H9 (cell line): ENCODE measurements around the gene CNKSR1. TPM values are rescaled to one million over a fixed set of nuclear protein-coding genes. Genes with fewer than 3 reads are reported as not detected.
A peak's percentile ranks its signal among the peaks of the same experiment; 100 is the strongest.
"Not testable (repeated sequence)": the region's sequence is repeated elsewhere in the genome, so short reads cannot be mapped to it uniquely, and the experiment has no call there.

ENCODE experiments used
- DNase-seq: peaks from one replicate; pipeline ENCODE4 v3.0.0-alpha.2; 2017
- H2AFZ ChIP-seq: one replicate; pipeline ENCODE4 v1.6.1; 2013; ENCODE audit warnings: mild to moderate bottlenecking, low read length, control low read depth, moderate library complexity
- H2AK5ac ChIP-seq: 2 replicates; pipeline ENCODE4 v1.6.1; 2013; ENCODE audit warnings: low read length, control low read depth, mixed read lengths; ENCODE audit not compliant: insufficient read length
- H2BK120ac ChIP-seq: one replicate; pipeline ENCODE4 v1.6.1; 2013; ENCODE audit warnings: low read depth, mild to moderate bottlenecking, low read length, control low read depth, inconsistent platforms; ENCODE audit not compliant: poor library complexity, severe bottlenecking
- H2BK12ac ChIP-seq: 2 replicates; pipeline ENCODE4 v1.6.1; 2013; ENCODE audit warnings: low read length, control low read depth, mixed read lengths, low read depth; ENCODE audit not compliant: insufficient read length
- H2BK15ac ChIP-seq: 2 replicates; pipeline ENCODE4 v1.6.1; 2013; ENCODE audit warnings: low read depth, low read length, control low read depth
- H2BK20ac ChIP-seq: one replicate; pipeline ENCODE4 v1.6.1; 2013; ENCODE audit warnings: low read depth, mild to moderate bottlenecking, low read length, control low read depth, inconsistent platforms; ENCODE audit not compliant: poor library complexity, severe bottlenecking
- H2BK5ac ChIP-seq: 2 replicates; pipeline ENCODE4 v1.6.1; 2013; ENCODE audit warnings: low read length, control low read depth, mixed read lengths; ENCODE audit not compliant: insufficient read length
- H3K14ac ChIP-seq: 2 replicates; pipeline ENCODE4 v1.6.1; 2013; ENCODE audit warnings: low read length, control low read depth; ENCODE audit not compliant: insufficient read depth
- H3K18ac ChIP-seq: 2 replicates; pipeline ENCODE4 v1.6.1; 2013; ENCODE audit warnings: low read depth, mild to moderate bottlenecking, mixed read lengths, low read length, control low read depth; ENCODE audit not compliant: insufficient read length
- H3K23ac ChIP-seq: 2 replicates; pipeline ENCODE4 v1.6.1; 2013; ENCODE audit warnings: low read length, control low read depth, mixed read lengths, low read depth; ENCODE audit not compliant: insufficient read length
- H3K23me2 ChIP-seq: 2 replicates; pipeline ENCODE4 v1.6.1; 2013; ENCODE audit warnings: low read depth, mild to moderate bottlenecking, mixed read lengths, low read length, control low read depth; ENCODE audit not compliant: insufficient read length, poor library complexity, severe bottlenecking
- H3K27ac ChIP-seq: 2 replicates; pipeline ENCODE4 v1.5.1; 2013; ENCODE audit warnings: low read length, control low read depth, mixed read lengths, low read depth; ENCODE audit not compliant: insufficient read length
- H3K27me3 ChIP-seq: 2 replicates; pipeline ENCODE4 v1.6.1; 2013; ENCODE audit warnings: low read length, control low read depth, inconsistent platforms; ENCODE audit not compliant: insufficient read depth
- H3K4ac ChIP-seq: 2 replicates; pipeline ENCODE4 v1.6.1; 2013; ENCODE audit warnings: low read depth, mild to moderate bottlenecking, control low read depth, inconsistent platforms, low read length, moderate library complexity
- H3K4me1 ChIP-seq: 2 replicates; pipeline ENCODE4 v1.6.1; 2013; ENCODE audit warnings: low read length, control low read depth, inconsistent platforms; ENCODE audit not compliant: insufficient read depth
- H3K4me2 ChIP-seq: 2 replicates; pipeline ENCODE4 v1.6.1; 2013; ENCODE audit warnings: low read length, control low read depth, mixed read lengths; ENCODE audit not compliant: insufficient read length, insufficient read depth
- H3K56ac ChIP-seq: 2 replicates; pipeline ENCODE4 v1.6.1; 2013; ENCODE audit warnings: low read depth, mild to moderate bottlenecking, mixed read lengths, low read length, control low read depth; ENCODE audit not compliant: insufficient read length
- H3K79me1 ChIP-seq: 2 replicates; pipeline ENCODE4 v1.6.1; 2013; ENCODE audit warnings: low read depth, mild to moderate bottlenecking, moderate library complexity, low read length, control low read depth, inconsistent platforms; ENCODE audit not compliant: insufficient read depth, poor library complexity, severe bottlenecking
- H3K79me2 ChIP-seq: 2 replicates; pipeline ENCODE4 v1.6.1; 2013; ENCODE audit warnings: low read length, control low read depth, inconsistent platforms; ENCODE audit not compliant: insufficient read depth
- H3K9ac ChIP-seq: 2 replicates; pipeline ENCODE4 v1.6.1; 2013; ENCODE audit warnings: low read length, control low read depth, mixed read lengths; ENCODE audit not compliant: insufficient read length; ENCODE audit errors: extremely low read depth
- H3K9me3 ChIP-seq: one replicate; pipeline ENCODE4 v1.6.1; 2013; ENCODE audit warnings: low read depth, low read length, inconsistent platforms; ENCODE audit not compliant: control insufficient read depth
- H3T11ph ChIP-seq: one replicate; pipeline ENCODE4 v1.6.1; 2013; ENCODE audit warnings: mild to moderate bottlenecking, low read length, control low read depth, inconsistent platforms
- H4K20me1 ChIP-seq: one replicate; pipeline ENCODE4 v1.6.1; 2013; ENCODE audit not compliant: control insufficient read depth, insufficient read length, insufficient read depth
- H4K5ac ChIP-seq: 2 replicates; pipeline ENCODE4 v1.6.1; 2013; ENCODE audit warnings: low read depth, mild to moderate bottlenecking, mixed read lengths, low read length, control low read depth; ENCODE audit not compliant: insufficient read length
- H4K8ac ChIP-seq: replicated peaks from 2 replicates; pipeline ENCODE4 v1.6.1; 2013; ENCODE audit warnings: low read length, control low read depth, mixed read lengths, low read depth; ENCODE audit not compliant: insufficient read length
- H4K91ac ChIP-seq: 2 replicates; pipeline ENCODE4 v1.6.1; 2013; ENCODE audit warnings: low read depth, mild to moderate bottlenecking, moderate library complexity, mixed read lengths, low read length, control low read depth; ENCODE audit not compliant: insufficient read length
- H3K27ac Mint-ChIP-seq, 3 experiments: 2 replicates in 2 of 3; 3 replicates in 1 of 3; pipeline ENCODE4 v1.8.0; 2020 to 2021; ENCODE audit warnings: mixed read lengths in 3 of 3, mild to moderate bottlenecking in 1 of 3, moderate library complexity in 1 of 3
- H3K27me3 Mint-ChIP-seq: 2 replicates; pipeline ENCODE4 v1.8.0; 2021; ENCODE audit warnings: low read depth, mild to moderate bottlenecking, moderate library complexity, mixed read lengths
- H3K36me3 Mint-ChIP-seq, 3 experiments: 2 replicates in 2 of 3; 3 replicates in 1 of 3; pipeline ENCODE4 v1.8.0; 2020 to 2021; ENCODE audit warnings: low read depth in 3 of 3, mixed read lengths in 3 of 3; ENCODE audit not compliant: insufficient read depth in 1 of 3
- H3K4me1 Mint-ChIP-seq, 2 experiments: 2 replicates each; pipeline ENCODE4 v1.8.0; 2020; ENCODE audit warnings: mixed read lengths in 2 of 2
- H3K4me3 Mint-ChIP-seq, 2 experiments: 2 replicates in 1 of 2; 3 replicates in 1 of 2; pipeline ENCODE4 v1.8.0; 2020 to 2021; ENCODE audit warnings: mild to moderate bottlenecking in 2 of 2, mixed read lengths in 2 of 2, moderate library complexity in 1 of 2
- H3K9me3 Mint-ChIP-seq, 2 experiments: 2 replicates in 1 of 2; 3 replicates in 1 of 2; pipeline ENCODE4 v1.8.0; 2020; ENCODE audit warnings: mild to moderate bottlenecking in 2 of 2, mixed read lengths in 2 of 2, moderate library complexity in 1 of 2
- WGBS: extraction: QIAGEN DNeasy Blood & Tissue Kit; methylation state at CpG from one replicate; pipeline ENCODE4 v1.1.7; 2013; ENCODE audit warnings: missing lambda C conversion rate, low lambda C conversion rate, mixed read lengths; ENCODE audit not compliant: insufficient read length; ENCODE audit errors: extremely low coverage; 5-methylcytosine and 5-hydroxymethylcytosine counted together
- total RNA-seq: library from RNA; stranded (reverse); gene quantifications from 2 replicates; pipeline ENCODE4 v1.2.1, GENCODE V29; 2021
- TF ChIP-seq, protein P1 (sequence below): fragments of 200-600 bp; sonication (generic); conservative IDR thresholded peaks from 3 replicates; pipeline ENCODE4 v1.8.0; 2021; ENCODE audit warnings: antibody characterized with exemption, mild to moderate bottlenecking

Gene CNKSR1
- total RNA-seq, 1 experiment from 2014 or later, result 26.3 TPM

DNA sequence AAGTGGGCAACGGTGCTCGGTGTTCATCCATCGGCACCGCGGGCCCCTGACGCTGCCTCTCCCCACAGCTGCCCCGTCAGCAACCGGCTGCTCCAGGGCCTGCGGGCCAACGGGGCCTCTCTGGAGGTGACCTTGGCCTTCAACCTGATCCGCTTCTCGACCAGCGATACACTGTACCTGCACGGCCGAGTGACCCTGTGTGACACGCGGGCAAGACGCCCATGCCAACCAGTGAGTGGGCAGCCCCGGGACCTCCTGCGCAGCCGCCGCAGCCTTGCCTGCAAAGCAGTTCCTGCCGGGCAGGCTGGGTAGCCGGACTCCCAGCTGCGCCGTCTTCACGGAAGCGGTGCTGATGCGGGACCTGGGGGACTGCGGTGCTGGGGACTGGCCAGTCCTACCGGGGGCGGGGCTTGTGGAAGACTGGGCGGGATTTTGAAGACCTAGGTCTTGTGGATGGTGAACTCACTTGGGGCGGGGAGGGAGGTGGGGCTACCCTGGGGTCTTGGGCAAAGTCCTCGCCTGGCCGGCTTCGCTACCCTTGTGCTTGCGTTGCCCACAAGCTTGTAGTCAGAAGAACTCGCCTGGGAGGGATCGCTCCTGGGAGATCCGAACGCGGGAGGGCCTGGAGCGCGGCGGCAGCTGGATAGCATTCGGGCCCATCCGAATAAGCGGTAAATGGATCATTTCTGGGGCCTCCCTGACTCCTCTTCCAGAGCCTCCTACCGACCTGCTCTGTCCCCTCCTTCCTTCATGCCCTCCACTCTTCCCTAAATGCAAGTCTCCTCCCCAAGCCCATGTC lies 47.9 kb downstream of the CNKSR1 start:
- Histone ChIP-seq H3K9ac (no peak overlapping the region), H3K23me2 (peaks cover 9% of the 10 kb centered on the region), H3T11ph (no peak overlapping the region), H2BK5ac (no peak overlapping the region), H3K14ac (peak overlapping the region; percentile 78; the same call in 1 of the 2 replicates), H2BK20ac (no peak overlapping the region), H2BK12ac (no peak overlapping the region), H2BK15ac (no peak overlapping the region), H3K23ac (no peak overlapping the region), H4K5ac (no peak overlapping the region), H3K27ac (no peak overlapping the region), H4K20me1 (no peaks in the 10 kb centered on the region), H2AK5ac (no peak overlapping the region), H3K9me3 (no peaks in the 10 kb centered on the region), H4K91ac (no peak overlapping the region), H3K4ac (no peak overlapping the region), H3K79me1 (no peaks in the 10 kb centered on the region), H3K27me3 (no peaks in the 10 kb centered on the region), H4K8ac (no peak overlapping the region), H2BK120ac (no peak overlapping the region), H3K56ac (no peak overlapping the region), H3K4me2 (peak overlapping the region; percentile 48), H3K79me2 (no peaks in the 10 kb centered on the region), H3K4me1 (no peaks in the 10 kb centered on the region), H2AFZ (no peak overlapping the region), H3K18ac (no peak overlapping the region)
- H3K9me3 Mint-ChIP-seq, result no peaks in the 10 kb centered on the region
- H3K4me3 Mint-ChIP-seq, result peak overlapping the region; percentile 63 to 83
- TF ChIP-seq, protein P1, sequence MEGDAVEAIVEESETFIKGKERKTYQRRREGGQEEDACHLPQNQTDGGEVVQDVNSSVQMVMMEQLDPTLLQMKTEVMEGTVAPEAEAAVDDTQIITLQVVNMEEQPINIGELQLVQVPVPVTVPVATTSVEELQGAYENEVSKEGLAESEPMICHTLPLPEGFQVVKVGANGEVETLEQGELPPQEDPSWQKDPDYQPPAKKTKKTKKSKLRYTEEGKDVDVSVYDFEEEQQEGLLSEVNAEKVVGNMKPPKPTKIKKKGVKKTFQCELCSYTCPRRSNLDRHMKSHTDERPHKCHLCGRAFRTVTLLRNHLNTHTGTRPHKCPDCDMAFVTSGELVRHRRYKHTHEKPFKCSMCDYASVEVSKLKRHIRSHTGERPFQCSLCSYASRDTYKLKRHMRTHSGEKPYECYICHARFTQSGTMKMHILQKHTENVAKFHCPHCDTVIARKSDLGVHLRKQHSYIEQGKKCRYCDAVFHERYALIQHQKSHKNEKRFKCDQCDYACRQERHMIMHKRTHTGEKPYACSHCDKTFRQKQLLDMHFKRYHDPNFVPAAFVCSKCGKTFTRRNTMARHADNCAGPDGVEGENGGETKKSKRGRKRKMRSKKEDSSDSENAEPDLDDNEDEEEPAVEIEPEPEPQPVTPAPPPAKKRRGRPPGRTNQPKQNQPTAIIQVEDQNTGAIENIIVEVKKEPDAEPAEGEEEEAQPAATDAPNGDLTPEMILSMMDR, result no peak
- peaks cover 11 to 13% of the 10 kb centered on the region in 2 experiments for H3K4me1 Mint-ChIP-seq
- H3K27me3 Mint-ChIP-seq, result peaks cover 43% of the 10 kb centered on the region
- no peaks in the 10 kb centered on the region for H3K36me3 Mint-ChIP-seq
- no CpG with 5 or more reads among the region's 50 CpGs for WGBS
- peak; percentile 99 for DNase-seq
- H3K27ac Mint-ChIP-seq, result no peak overlapping the region

DNA sequence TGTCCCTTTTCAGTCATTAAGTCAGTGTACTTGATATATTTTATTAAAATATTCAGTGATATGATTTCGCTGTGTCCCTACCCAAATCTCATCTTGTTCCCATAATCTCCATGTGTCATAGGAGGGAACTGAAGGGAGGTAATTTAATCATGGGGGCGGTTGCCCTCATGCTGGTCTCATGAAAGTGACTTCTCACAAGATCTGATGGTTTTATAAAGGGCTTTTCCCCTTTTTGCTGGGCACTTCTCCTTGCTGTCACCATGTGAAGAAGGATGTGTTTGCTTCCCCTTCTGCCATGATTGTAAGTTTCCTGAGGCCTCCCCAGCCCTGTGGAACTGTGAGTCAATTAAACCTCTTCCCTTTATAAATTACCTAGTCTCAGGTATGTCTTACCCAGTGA lies 53.4 kb downstream of the CNKSR1 start:
- Mint-ChIP-seq H3K27me3 (peaks cover 21% of the 10 kb centered on the region), H3K4me1 (peaks cover 10 to 12% of the 10 kb centered on the region in 2 experiments)
- H2AK5ac ChIP-seq, H2BK120ac ChIP-seq, H3K79me1 ChIP-seq, H3K9me3 ChIP-seq, H3K4me1 ChIP-seq, H3T11ph ChIP-seq, H4K91ac ChIP-seq, H3K36me3 Mint-ChIP-seq, H2BK12ac ChIP-seq, H3K56ac ChIP-seq, H2BK20ac ChIP-seq, H2BK5ac ChIP-seq, H3K27ac ChIP-seq, H2AFZ ChIP-seq, H3K4me2 ChIP-seq, H4K5ac ChIP-seq, H4K8ac ChIP-seq, H3K27ac Mint-ChIP-seq, H3K9me3 Mint-ChIP-seq, H2BK15ac ChIP-seq, H3K14ac ChIP-seq, H3K4ac ChIP-seq, H3K79me2 ChIP-seq, H3K27me3 ChIP-seq, H3K23ac ChIP-seq, H3K18ac ChIP-seq, H3K4me3 Mint-ChIP-seq, DNase-seq, H4K20me1 ChIP-seq, H3K9ac ChIP-seq: not testable (repeated sequence)
- peaks cover 11% of the 10 kb centered on the region for H3K23me2 ChIP-seq
- WGBS, result no CpG with 5 or more reads among the region's 2 CpGs
